Tibial artery (tissue), 4 donors: Measurements from ENCODE around the gene WNT9A.

ENCODE experiments used
- DNase-seq, 2 donors: peaks; one replicate each; pipeline ENCODE4 v3.0.0-alpha.2; 2019
- H3K27ac ChIP-seq, 2 donors: fragments of 200-600 bp; sonication (generic) in 1 of 2; 1 replicate in 1 of 2; 2 replicates in 1 of 2; pipeline ENCODE4 v1.5.1; 2018 to 2019; ENCODE audit warnings: mild to moderate bottlenecking in 1 of 2
- H3K27me3 ChIP-seq, 2 donors: fragments of 200-600 bp; sonication (generic) in 1 of 2; one replicate each; pipeline versions ENCODE4 v1.5.1 to v1.6.0; 2016 to 2019
- H3K36me3 ChIP-seq, 3 donors: fragments of 200-600 bp; sonication (generic) in 2 of 3; one replicate each; pipeline ENCODE4 v1.5.1; 2016 to 2019; ENCODE audit warnings: mild to moderate bottlenecking in 2 of 3
- H3K4me1 ChIP-seq, 4 donors: fragments of 200-600 bp; sonication (generic) in 2 of 4; 1 replicate in 3 of 4; 2 replicates in 1 of 4; pipeline ENCODE4 v1.5.1; 2016 to 2019
- H3K4me3 ChIP-seq, 2 donors: fragments of 200-600 bp; sonication (generic) in 1 of 2; 1 replicate in 1 of 2; 2 replicates in 1 of 2; pipeline ENCODE4 v1.5.1; 2018 to 2019; ENCODE audit warnings: mild to moderate bottlenecking in 2 of 2
- H3K9me3 ChIP-seq, 3 donors: fragments of 200-600 bp; sonication (generic) in 1 of 3; one replicate each; pipeline ENCODE4 v1.5.1; 2016 to 2019
- intact Hi-C: fragments of 100-400 bp; cut with DNase I; formaldehyde crosslinking; loops from one replicate; pipeline ENCODE4 v1.15.0; 2023; ENCODE audit warnings: low total_unique reads
- TF ChIP-seq, protein P1 (sequence below), 2 experiments: fragments of 200-600 bp in 1 of 2; fragments of 450-650 bp in 1 of 2; IDR thresholded peaks; one replicate each; pipeline ENCODE4 v1.5.1; 2017 to 2019; ENCODE audit warnings: antibody characterized with exemption in 2 of 2, mild to moderate bottlenecking in 1 of 2, moderate library complexity in 1 of 2

WNT9A gene

DNA sequence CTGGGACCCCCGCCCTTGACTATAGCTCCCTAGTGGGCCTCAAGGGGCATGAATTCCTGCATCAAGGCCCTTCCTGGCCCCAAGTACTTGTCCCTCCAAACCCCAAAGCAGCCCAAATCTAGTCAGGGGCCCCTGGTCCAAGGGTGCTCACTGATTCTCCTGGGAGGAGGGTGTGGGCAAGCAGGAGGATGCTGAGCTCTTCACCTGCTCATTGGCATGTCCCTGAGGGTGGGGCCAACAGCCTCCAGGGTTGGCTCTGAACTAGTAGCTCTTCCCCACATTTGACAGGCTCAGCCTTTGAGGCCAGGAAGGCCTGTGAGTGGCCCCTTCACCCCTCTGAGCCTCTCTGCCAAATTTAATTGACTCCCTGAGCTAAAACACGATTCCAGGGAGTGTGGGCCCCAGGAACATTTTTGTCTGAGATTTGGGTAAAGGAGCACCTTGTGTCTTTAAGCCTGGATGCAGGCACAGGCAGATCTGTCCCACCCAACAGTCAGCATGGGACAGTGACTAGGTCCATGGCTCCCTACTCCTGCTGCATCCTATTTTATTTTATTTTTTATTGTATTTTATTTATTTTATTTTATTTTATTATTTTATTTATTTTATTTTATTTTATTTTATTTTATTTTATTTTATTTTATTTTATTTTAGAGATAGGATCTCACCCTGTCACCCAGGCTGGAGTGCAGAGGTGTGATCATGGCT is 11.0 kb upstream of the WNT9A start:
- intact Hi-C loops = no loop called here
- TF ChIP-seq, protein P1, sequence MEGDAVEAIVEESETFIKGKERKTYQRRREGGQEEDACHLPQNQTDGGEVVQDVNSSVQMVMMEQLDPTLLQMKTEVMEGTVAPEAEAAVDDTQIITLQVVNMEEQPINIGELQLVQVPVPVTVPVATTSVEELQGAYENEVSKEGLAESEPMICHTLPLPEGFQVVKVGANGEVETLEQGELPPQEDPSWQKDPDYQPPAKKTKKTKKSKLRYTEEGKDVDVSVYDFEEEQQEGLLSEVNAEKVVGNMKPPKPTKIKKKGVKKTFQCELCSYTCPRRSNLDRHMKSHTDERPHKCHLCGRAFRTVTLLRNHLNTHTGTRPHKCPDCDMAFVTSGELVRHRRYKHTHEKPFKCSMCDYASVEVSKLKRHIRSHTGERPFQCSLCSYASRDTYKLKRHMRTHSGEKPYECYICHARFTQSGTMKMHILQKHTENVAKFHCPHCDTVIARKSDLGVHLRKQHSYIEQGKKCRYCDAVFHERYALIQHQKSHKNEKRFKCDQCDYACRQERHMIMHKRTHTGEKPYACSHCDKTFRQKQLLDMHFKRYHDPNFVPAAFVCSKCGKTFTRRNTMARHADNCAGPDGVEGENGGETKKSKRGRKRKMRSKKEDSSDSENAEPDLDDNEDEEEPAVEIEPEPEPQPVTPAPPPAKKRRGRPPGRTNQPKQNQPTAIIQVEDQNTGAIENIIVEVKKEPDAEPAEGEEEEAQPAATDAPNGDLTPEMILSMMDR (IDR thresholded peaks at IDR 0.05) = no peak
- Histone ChIP-seq H3K9me3 (peaks cover 0 to 9% (median 4%) of the 10 kb centered on the region in 3 donors), H3K27ac (no peak overlapping the region), H3K36me3 (no peaks in the 10 kb centered on the region), H3K4me3 (no peak overlapping the region), H3K27me3 (peaks cover 0 to 43% of the 10 kb centered on the region in 2 donors), H3K4me1 (no peaks in the 10 kb centered on the region)
- peak in 1 of 2 donors; percentile 48 for DNase-seq

DNA sequence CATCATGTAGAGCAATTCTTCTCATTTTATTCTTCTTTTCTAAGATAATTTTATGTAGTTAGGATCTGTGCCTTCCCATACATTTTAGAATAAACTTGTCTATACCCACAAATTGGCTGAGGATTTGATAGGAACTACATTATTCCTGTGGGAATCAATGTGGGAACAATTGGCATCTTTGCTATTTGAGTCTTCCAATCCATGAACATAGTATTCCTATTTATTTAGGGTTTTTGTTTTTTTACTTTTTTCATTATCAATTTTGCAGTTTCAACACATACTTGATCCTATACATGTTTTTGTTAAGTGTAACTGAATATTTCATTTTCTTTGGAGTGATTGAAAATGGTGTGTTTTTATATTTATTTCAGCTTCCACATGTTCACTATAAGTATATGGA is 8.1 kb upstream of the WNT9A start:
- intact Hi-C loops = no loop called here
- DNase-seq = no peak
- Histone ChIP-seq H3K4me3 (no peak overlapping the region), H3K4me1 (no peaks in the 10 kb centered on the region), H3K9me3 (peaks cover 0 to 9% (median 4%) of the 10 kb centered on the region in 3 donors), H3K27ac (no peak overlapping the region), H3K27me3 (peaks cover 0 to 45% of the 10 kb centered on the region in 2 donors), H3K36me3 (no peaks in the 10 kb centered on the region)
- TF ChIP-seq, protein P1 (IDR thresholded peaks at IDR 0.05) = no peak

DNA sequence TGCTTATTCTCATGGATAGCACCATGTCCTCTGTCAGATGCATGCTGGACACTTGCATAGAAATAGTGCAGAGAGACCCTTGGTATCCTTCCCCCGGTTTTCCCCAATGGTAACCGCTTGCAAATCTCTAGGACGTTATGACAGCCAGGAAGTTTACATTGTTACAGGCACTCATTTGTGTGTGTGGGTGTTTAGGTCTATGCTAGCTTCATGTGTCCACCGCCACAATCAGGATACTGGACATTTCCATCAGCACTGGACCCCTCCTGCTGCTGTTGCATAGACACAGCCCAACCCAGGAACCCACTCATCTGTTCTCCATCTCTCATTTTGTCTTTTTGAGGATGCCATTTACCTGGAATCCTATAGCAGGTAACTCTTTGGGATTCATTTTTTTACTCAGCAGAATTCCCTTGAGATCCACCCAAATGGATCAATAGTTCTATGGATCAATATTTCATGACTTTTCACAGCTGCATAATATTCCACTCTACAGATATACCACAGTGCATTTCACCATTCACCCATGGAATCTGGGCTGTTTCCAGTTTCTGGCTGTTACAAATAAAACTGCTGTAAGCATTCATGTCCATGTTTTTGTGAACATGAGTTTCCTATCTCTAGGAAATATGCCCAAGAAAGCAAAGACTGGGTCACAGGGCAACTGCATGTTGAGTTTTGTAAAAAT is 6.6 kb upstream of the WNT9A start:
- H3K4me3 ChIP-seq = no peak overlapping the region
- H3K4me1 ChIP-seq = no peaks in the 10 kb centered on the region
- H3K27me3 ChIP-seq = peaks cover 0 to 42% of the 10 kb centered on the region in 2 donors
- H3K36me3 ChIP-seq = no peaks in the 10 kb centered on the region
- peak in 1 of 2 donors; percentile 5 for DNase-seq
- TF ChIP-seq, protein P1 (IDR thresholded peaks at IDR 0.05) = no peak
- intact Hi-C loops = no loop called here
- H3K9me3 ChIP-seq = peaks cover 0 to 9% (median 4%) of the 10 kb centered on the region in 3 donors
- no peak overlapping the region for H3K27ac ChIP-seq

DNA sequence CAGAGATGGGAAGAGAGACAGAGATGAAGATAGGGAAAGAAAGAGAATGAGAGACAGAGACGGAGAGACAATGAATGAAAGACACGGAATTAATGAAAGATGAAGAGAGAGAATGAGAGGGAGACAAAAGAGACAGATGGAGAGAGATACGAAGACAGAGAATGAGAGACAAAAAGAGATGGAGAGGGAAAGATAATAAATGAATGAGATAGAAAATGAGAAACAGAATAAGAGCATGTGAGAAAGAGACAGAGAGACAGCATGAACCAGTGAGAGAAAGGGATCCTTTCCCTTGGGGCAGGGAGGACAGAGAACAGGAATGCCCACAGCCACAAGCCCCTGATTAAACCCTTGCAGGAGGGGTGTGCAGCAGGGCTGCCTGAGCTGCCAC is 5.3 kb upstream of the WNT9A start:
- H3K4me1 ChIP-seq = peaks cover 0 to 12% (median 7%) of the 10 kb centered on the region in 4 donors
- intact Hi-C loops = no loop called here
- peaks cover 0 to 43% of the 10 kb centered on the region in 2 donors for H3K27me3 ChIP-seq
- TF ChIP-seq, protein P1 (IDR thresholded peaks at IDR 0.05) = no peak
- peaks cover 0 to 9% (median 4%) of the 10 kb centered on the region in 3 donors for H3K9me3 ChIP-seq
- H3K36me3 ChIP-seq = no peaks in the 10 kb centered on the region
- no peak overlapping the region for H3K4me3 ChIP-seq
- DNase-seq = no peak
- H3K27ac ChIP-seq = no peak overlapping the region

DNA sequence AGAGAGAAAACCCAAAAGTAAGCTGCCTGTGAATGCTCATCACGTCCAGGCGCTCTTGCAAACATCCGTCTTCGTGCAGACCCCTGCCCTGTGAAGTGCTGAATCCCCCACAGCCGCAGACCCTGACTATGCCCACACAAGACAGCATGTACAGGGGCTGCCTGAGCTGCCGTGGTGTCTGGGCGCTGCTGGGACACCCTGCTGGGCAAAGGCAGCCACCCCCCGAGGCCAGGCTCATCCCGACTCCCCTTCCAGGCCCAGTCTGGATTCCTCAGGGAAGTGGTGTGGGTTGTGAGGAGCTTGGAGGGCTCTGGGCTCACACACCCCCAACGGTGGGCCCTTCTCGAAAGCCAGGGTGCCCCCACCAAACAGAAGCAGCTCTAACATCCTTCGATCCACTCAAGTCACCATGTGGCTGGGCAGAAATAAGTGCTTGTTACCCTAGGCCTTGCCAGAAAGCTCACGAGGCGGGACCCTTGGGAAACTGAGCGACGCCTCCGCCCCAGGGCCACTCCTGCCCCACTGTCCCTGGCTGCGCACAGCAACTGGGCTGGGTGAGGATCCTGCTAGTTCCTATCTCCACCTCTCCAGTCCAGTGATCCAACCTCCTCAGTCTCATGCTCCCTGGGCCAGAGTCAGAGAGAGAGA is 4.8 kb upstream of the WNT9A start:
- Histone ChIP-seq H3K4me3 (no peak overlapping the region), H3K27ac (no peak overlapping the region), H3K27me3 (peaks cover 0 to 44% of the 10 kb centered on the region in 2 donors), H3K4me1 (peaks cover 0 to 14% (median 8%) of the 10 kb centered on the region in 4 donors), H3K36me3 (no peaks in the 10 kb centered on the region), H3K9me3 (peaks cover 0 to 9% (median 4%) of the 10 kb centered on the region in 3 donors)
- TF ChIP-seq, protein P1 (IDR thresholded peaks at IDR 0.05) = no peak
- peak in 1 of 2 donors; percentile 61 for DNase-seq
- intact Hi-C loops = no loop called here
